ENCODE data around the gene MTCH2. TPM values are rescaled to one million over a fixed set of nuclear protein-coding genes. Genes with fewer than 3 reads are reported as not detected.
A peak's percentile ranks its signal among the peaks of the same experiment; 100 is the strongest.

The MTCH2 gene
- polyA plus RNA-seq, 1 donor (not counting 4 experiments of a cell fraction or from before 2014, with no cell fraction given) = 185 TPM

GRCh38 chr11:47583844-47584243, 58.5 kb downstream of the MTCH2 start:
- Histone ChIP-seq H3K79me2 (ENCODE audit: control insufficient read depth, insufficient read depth, low read length) (peaks cover 20% of the 10 kb centered on the region), H4K20me1 (ENCODE audit: control insufficient read depth, extremely low read depth, insufficient read depth, low read length) (no peaks in the 10 kb centered on the region), H3K9ac (ENCODE audit: control insufficient read depth, extremely low read depth, insufficient read depth, low read length) (no peak overlapping the region), H3K4me2 (ENCODE audit: control insufficient read depth, extremely low read depth, insufficient read depth, low read depth, low read length) (no peak overlapping the region), H3K9me1 (ENCODE audit: control insufficient read depth, extremely low read depth, insufficient read depth, low read length) (no peaks in the 10 kb centered on the region), H3K27me3 (ENCODE audit: control insufficient read depth, extremely low read depth, insufficient read depth, low read length) (peaks cover under 1% of the 10 kb centered on the region), H3K4me3 (ENCODE audit: control insufficient read depth in 2 of 3, extremely low read depth in 1 of 3, insufficient read depth in 2 of 3, low read depth in 1 of 3, low read length in 3 of 3) (no peak overlapping the region), H3K36me3 (ENCODE audit: control insufficient read depth in 2 of 2, extremely low read depth in 1 of 2, insufficient read depth in 2 of 2, low read length in 2 of 2) (peaks cover 16 to 33% of the 10 kb centered on the region in 2 experiments), H3K9me3 (ENCODE audit: control insufficient read depth, low read depth, low read length) (no peaks in the 10 kb centered on the region), H2AFZ (ENCODE audit: control insufficient read depth, low read length) (no peak overlapping the region), H3K4me1 (ENCODE audit: control insufficient read depth, extremely low read depth, insufficient read depth, low read length) (peaks cover 10% of the 10 kb centered on the region), H3K27ac (ENCODE audit: control insufficient read depth, insufficient read depth, low read length) (no peak overlapping the region)
- FAIRE-seq (no peak), DNase-seq (ENCODE audit: low read depth, low spot score) (no peak)
- dilution Hi-C loops (cut with MboI; ENCODE audit: extremely low pct_ligation_motif_present, low sequenced_read_pairs) = no loop called here
- TF ChIP-seq CTCF (optimal IDR thresholded peaks at IDR 0.05 in 1 of 3, IDR thresholded peaks at IDR 0.05 in 1 of 3, conservative IDR thresholded peaks at IDR 0.05 in 1 of 3; ENCODE audit: extremely low read depth in 1 of 3, insufficient read depth in 2 of 3, low read length in 3 of 3) = no peak

GRCh38 chr11:47578524-47579494, 63.5 kb downstream of the MTCH2 start, which contains the start of the genes KBTBD4 and NDUFS3:
KBTBD4 (minus strand) TSS chr11:47578970; CDS start chr11:47578951, 19 bp downstream.
NDUFS3 (plus strand) TSS chr11:47579074; CDS start chr11:47579092, 18 bp downstream.
- Histone ChIP-seq H2AFZ (ENCODE audit: control insufficient read depth, low read length) (peak within 1 kb of the TSS; percentile 89), H3K4me3 (ENCODE audit: control insufficient read depth in 2 of 3, extremely low read depth in 1 of 3, insufficient read depth in 2 of 3, low read depth in 1 of 3, low read length in 3 of 3) (peak within 1 kb of the TSS; percentile 78 to 89 (median 85)), H3K4me2 (ENCODE audit: control insufficient read depth, extremely low read depth, insufficient read depth, low read depth, low read length) (peak within 1 kb of the TSS; percentile 93), H3K27ac (ENCODE audit: control insufficient read depth, insufficient read depth, low read length) (peak within 1 kb of the TSS; percentile 71), H3K9me1 (ENCODE audit: control insufficient read depth, extremely low read depth, insufficient read depth, low read length) (no peaks in the 10 kb centered on the region), H3K27me3 (ENCODE audit: control insufficient read depth, extremely low read depth, insufficient read depth, low read length) (no peaks in the 10 kb centered on the region), H4K20me1 (ENCODE audit: control insufficient read depth, extremely low read depth, insufficient read depth, low read length) (no peaks in the 10 kb centered on the region), H3K36me3 (ENCODE audit: control insufficient read depth in 2 of 2, extremely low read depth in 1 of 2, insufficient read depth in 2 of 2, low read length in 2 of 2) (peaks cover 17 to 35% of the 10 kb centered on the region in 2 experiments), H3K9ac (ENCODE audit: control insufficient read depth, extremely low read depth, insufficient read depth, low read length) (peak within 1 kb of the TSS; percentile 88), H3K79me2 (ENCODE audit: control insufficient read depth, insufficient read depth, low read length) (peaks cover 29% of the 10 kb centered on the region), H3K9me3 (ENCODE audit: control insufficient read depth, low read depth, low read length) (no peaks in the 10 kb centered on the region), H3K4me1 (ENCODE audit: control insufficient read depth, extremely low read depth, insufficient read depth, low read length) (peaks cover 24% of the 10 kb centered on the region)
- no peak for TF ChIP-seq CTCF (optimal IDR thresholded peaks at IDR 0.05 in 1 of 3, IDR thresholded peaks at IDR 0.05 in 1 of 3, conservative IDR thresholded peaks at IDR 0.05 in 1 of 3; ENCODE audit: extremely low read depth in 1 of 3, insufficient read depth in 2 of 3, low read length in 3 of 3)
- TF ChIP-seq EZH2 (IDR thresholded peaks at IDR 0.05; ENCODE audit: low read length) = no peak
- dilution Hi-C loops (cut with MboI; ENCODE audit: extremely low pct_ligation_motif_present, low sequenced_read_pairs) = no loop called here
- FAIRE-seq (no peak), DNase-seq (ENCODE audit: low read depth, low spot score) (no peak)

Measured in keratinocyte (primary cell).